GM21390 (cell line): Measurements from ENCODE around the gene PGRMC2.
"Not testable (repeated sequence)": the region's sequence is repeated elsewhere in the genome, so short reads cannot be mapped to it uniquely, and the experiment has no call there.

ENCODE experiments used
- ATAC-seq: cut with Tn5 transposase; IDR thresholded peaks from one replicate; pipeline ENCODE4 v1.9.1; 2021; ENCODE audit not compliant: unreplicated experiment

Gene PGRMC2

GRCh38 chr4:128271551-128271950, 16.1 kb downstream of the PGRMC2 start:
- no peak for ATAC-seq

- no peak for ATAC-seq
These were observed 18.6 kb downstream of the PGRMC2 start for GRCh38 chr4:128268970-128269369.

GRCh38 chr4:128267745-128268144, 19.9 kb downstream of the PGRMC2 start:
- ATAC-seq: no peak

DNA sequence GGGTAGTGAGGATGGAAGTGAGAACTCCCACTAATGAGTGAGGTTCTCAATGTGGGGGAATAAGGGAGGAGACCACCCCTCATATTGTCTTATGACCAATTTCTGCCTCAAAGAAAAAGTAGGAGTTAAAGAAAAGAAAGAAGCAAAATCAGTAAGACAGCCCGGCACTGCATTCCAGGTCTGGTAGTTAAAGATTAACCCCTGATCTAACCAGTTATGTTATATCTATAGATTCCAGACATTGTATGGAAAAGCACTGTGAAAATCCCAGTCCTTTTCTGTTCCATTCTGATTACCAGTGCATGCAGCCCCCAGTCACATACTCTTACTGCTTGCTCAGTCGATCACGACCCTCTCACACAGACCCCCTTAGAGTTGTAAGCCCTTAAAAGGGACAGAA, 20.4 kb downstream of the PGRMC2 start:
- ATAC-seq: not testable (repeated sequence)

- ATAC-seq: not testable (repeated sequence)
These were observed 22.1 kb downstream of the PGRMC2 start for GRCh38 chr4:128265550-128265949.

- ATAC-seq: not testable (repeated sequence)
These were observed 27.7 kb downstream of the PGRMC2 start for GRCh38 chr4:128259889-128260288.

GRCh38 chr4:128258166-128258565, 29.4 kb downstream of the PGRMC2 start:
- not testable (repeated sequence) for ATAC-seq

DNA sequence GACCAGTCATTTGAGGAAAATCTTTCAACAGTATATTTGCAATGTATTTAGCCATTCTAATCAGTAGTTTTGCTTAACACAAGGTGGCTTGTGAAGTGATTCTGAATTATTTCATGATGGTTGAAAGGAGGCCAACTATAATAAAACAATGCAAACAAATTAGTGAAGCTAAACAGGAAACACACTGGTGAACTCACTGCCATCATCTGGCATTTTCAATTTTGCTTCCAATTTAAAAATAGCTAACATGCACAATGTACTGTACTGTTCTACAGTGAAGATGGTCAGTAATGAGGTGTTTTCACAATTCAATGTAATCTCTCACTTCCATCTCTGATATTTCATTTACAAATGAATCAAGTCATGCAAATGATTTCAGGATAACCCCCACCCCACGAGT, 31.1 kb downstream of the PGRMC2 start:
- no peak for ATAC-seq

DNA sequence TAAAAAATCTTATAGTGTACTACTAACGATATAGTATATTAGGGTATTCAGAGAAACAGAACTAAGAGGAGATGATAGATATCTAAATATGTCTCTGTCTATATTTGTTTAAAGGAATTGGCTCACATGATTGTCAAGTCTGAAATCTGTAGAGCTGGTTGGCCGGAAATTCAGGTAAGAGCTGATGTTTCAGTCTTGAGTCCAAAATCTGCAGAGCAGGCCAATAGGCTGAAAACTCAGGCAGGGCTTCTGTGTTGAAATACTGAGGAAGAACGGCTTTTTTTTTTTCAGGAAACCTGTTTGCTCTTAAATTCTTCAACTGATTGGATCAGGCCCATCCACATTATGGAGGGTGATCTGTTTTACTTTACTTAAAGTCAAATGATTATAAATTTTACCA, 31.7 kb downstream of the PGRMC2 start:
- no peak for ATAC-seq

DNA sequence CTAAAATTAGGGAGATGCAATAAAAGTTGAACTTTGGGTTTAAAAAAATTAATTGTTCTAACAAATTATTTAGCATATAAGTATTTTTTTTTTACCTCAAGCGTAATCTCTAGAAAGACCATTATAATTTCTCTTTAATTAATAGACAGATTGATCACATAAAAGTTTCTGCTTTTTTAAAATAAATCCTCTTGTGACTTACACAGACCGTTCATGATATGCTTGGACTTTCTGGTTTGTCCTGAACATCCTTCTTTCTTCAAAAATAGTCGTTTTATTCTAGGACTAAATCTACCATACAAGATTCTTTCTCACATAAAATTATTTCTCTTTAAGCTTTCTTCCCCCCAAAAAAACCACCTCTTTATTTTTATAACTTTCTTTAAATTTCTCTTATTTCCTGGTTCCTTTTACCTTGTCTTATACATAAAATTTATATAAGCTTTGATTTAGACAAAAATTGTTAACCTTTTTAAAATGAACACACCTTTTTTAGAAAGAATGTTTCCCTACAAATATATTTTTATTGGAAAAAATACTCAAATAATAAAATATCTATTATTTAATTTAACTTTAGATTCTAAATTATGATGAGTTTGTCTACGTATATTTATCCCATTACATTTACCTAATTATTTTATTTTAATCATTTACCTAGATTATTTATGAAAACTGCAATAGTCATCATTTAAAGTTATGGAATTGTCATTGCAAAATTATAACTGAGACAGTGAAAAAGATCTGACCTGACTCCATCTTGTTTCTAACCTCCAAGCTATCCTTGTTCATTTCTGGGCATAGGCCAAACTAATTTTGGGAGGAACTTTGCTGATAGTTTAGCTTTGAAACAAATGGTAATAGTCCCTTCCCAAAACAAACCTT, 37.6 kb downstream of the PGRMC2 start:
- no peak for ATAC-seq

- no peak for ATAC-seq
These were observed 39.7 kb downstream of the PGRMC2 start for GRCh38 chr4:128247906-128248305.

- ATAC-seq: not testable (repeated sequence)
These were observed 42.2 kb downstream of the PGRMC2 start for GRCh38 chr4:128245391-128245790.

- ATAC-seq: no peak
These were observed 43.2 kb downstream of the PGRMC2 start for GRCh38 chr4:128244379-128244778.

- no peak for ATAC-seq
These were observed 45.0 kb downstream of the PGRMC2 start for GRCh38 chr4:128242601-128243000.

DNA sequence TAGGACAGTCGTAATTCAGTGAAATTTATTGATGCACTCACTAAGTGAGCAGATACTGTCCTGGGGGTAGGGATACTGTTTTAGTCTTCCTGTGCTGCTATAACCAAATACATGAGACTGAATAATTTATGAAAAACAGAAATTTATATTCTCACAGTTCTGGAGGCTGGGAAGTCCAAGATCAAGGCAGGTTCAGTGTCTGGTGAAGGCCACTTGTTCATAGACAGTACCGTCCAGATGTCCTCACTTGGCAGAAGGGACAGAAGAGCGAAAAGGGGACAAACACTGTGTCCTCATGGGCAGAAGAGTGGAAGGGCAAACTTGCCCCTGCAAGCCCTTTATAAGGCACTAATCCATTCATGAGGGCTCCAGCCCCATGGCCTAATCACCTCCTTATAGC, 45.6 kb downstream of the PGRMC2 start:
- no peak for ATAC-seq

- no peak for ATAC-seq
These were observed 46.1 kb downstream of the PGRMC2 start for GRCh38 chr4:128241425-128241913.

DNA sequence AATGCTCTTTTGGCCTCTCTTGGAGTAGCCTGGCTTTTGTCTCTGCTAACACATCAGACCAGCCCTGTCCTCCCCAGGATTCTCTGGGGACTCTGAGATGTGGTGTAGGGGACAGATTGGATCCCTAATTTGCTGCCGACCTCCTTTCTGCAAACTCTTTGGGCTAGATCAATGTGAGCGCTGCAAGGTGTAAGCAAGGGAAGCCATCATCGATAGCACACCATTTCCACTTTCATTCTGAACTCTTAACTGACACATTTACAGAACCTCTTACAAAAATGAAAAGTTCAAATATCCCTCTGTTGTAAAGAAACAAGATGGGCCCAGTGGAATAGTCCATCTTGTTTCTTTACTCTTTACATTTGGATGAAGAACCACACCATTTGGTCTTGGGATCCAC, 46.6 kb downstream of the PGRMC2 start:
- ATAC-seq: no peak

DNA sequence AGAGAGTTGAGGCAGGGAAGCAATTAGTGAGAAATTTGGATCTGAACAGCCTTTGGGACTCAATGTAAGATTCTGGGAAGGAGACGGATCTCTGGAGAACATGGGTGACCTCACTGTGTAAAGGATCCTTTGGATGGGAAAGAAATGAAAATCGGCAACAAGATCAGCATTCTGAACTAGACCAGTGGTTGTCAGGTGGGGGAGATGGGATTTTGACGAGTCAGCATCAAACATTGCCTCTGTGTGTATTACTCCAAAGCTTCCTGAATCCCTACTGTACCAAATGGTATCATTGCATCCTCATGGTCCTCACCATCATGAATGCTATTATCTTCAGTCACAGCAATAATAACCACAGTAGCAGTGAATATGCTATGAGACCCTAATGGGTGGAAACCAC, 52.8 kb downstream of the PGRMC2 start:
- no peak for ATAC-seq

- ATAC-seq: no peak
These were observed 54.9 kb downstream of the PGRMC2 start for GRCh38 chr4:128232719-128233118.

DNA sequence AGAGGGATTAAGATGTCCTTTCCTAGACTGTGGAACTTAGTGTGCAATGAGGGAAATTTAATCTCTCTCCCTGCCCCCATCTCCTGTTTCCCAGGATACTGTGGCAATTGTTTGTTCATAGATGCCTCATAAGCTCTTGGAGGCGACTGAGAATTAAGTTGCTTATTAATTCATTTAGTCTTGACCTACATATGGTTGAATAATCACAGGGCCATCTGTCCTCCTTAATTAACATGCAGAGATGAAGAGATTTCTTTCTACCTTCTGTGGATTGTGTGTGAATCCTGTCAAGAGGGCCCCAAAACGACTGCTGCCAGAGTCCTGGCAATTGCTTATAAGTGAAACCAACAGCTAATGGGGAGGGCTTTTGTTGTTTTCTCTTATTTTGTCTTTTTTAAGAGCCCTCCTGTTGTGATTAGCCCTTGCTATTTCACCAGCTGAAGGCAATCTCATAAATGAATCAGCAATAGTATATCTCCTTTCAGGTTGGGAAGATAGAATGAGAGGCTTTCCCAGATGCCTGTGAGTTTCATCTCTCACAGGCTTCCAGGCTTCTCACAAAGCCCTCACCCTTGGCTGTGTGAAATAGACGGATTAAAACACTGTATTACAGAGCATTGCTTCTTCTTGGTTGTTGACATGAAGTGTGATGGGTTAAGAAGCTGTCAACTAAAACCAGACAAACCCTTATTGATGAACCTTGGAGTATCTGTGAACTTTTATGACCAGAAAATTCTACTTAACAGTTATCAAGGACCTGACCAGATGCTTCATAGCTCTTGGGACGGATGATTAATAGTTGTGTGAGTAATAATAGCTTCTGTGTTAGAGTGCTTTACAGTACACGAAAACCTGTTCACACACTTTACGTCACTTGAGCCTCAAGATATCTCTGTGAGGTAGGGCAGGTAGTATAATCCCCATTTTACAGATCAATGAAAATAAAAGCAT, 58.5 kb downstream of the PGRMC2 start:
- no peak for ATAC-seq

GRCh38 chr4:128227991-128228571, 59.5 kb downstream of the PGRMC2 start:
- ATAC-seq: no peak
